ENCODE data around the gene RPL39L. TPM values are rescaled to one million over a fixed set of nuclear protein-coding genes. Genes with fewer than 3 reads are reported as not detected.

The RPL39L gene
- total and polyA plus RNA-seq, 2 of the 4 experiments (the other 2 are of a cell fraction) = 18.1 to 34.6 TPM

DNA sequence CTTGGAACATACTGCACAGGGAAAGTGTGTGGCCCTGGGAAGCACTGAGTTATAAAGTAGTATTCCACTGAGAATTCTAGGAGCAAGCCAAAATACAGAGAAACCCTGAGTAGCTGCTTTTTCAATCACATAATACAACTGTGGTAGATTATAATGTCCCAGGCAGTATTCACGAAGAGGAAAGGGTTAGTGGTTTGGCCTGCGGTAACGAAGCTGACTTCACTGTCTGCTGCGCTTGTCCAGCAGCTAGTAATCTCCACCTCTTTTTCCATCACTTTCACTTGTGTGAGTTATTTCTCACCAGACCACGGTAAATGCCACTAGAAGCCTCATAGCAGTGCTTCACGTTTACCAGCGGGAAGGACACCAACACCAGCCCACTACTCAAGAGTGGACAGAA, 34.4 kb downstream of the RPL39L start:
- no peak overlapping the region for H2AFZ ChIP-seq (replicated peaks; ENCODE audit: low read length, poor library complexity)
- no peak overlapping the region for H4K8ac ChIP-seq (ENCODE audit: low read depth in 2 of 2, low read length in 2 of 2)
- H3K14ac ChIP-seq (replicated peaks; ENCODE audit: low read depth, low read length) = no peak overlapping the region
- TF ChIP-seq MXI1 (IDR thresholded peaks at IDR 0.05; ENCODE audit: borderline replicate concordance, low read depth, low read length) (no peak), CTCF (conservative IDR thresholded peaks at IDR 0.05; ENCODE audit: low read depth, low read length) (no peak), BHLHE40 (IDR thresholded peaks at IDR 0.05; ENCODE audit: low read depth, low read length) (no peak), RAD21 (IDR thresholded peaks at IDR 0.05; ENCODE audit: low read length) (no peak), SMC3 (IDR thresholded peaks at IDR 0.05; ENCODE audit: low read depth, low read length) (no peak), CHD1 (IDR thresholded peaks at IDR 0.05; ENCODE audit: low read depth, low read length) (no peak), USF2 (IDR thresholded peaks at IDR 0.05; ENCODE audit: low read depth, low read length) (no peak), NFE2L2 (IDR thresholded peaks at IDR 0.05; ENCODE audit: low read depth, low read length) (no peak), MAFK (IDR thresholded peaks at IDR 0.05; ENCODE audit: low read depth, low read length) (no peak), CEBPB (IDR thresholded peaks at IDR 0.05; ENCODE audit: low read depth, low read length) (no peak)
- DNase-seq (no peak), ATAC-seq (ENCODE audit: low read depth) (no peak)
- H3K4me2 ChIP-seq (ENCODE audit: low read depth, low read length) = no peak overlapping the region
- BruUV-seq (replicated peaks) = no TSS peak
- WGBS, 2 experiments (ENCODE audit: extremely low coverage in 2 of 2, insufficient read length in 1 of 2) = 100% methylated on average over 1 of the region's 7 CpGs; no CpG with 5 or more reads in 1 of the 2 experiments
- no peak overlapping the region for H2AK5ac ChIP-seq (ENCODE audit: low read depth, low read length)
- H2BK15ac ChIP-seq (ENCODE audit: low read depth, low read length) = no peak overlapping the region
- no peak overlapping the region for H4K91ac ChIP-seq (ENCODE audit: insufficient read depth, low read depth, low read length)
- no peaks in the 10 kb centered on the region for H3K79me1 ChIP-seq (ENCODE audit: low read depth in 1 of 2, low read length in 2 of 2)
- H2BK120ac ChIP-seq (ENCODE audit: low read depth, low read length) = no peak overlapping the region
- no peak overlapping the region for H3K27ac ChIP-seq (ENCODE audit: insufficient read depth, low read length)
- peaks cover 5% of the 10 kb centered on the region for H3K4me1 ChIP-seq (ENCODE audit: control insufficient read depth, insufficient read depth, low read length)
- H3K18ac ChIP-seq (ENCODE audit: low read depth, low read length) = no peak overlapping the region
- H2BK20ac ChIP-seq (ENCODE audit: low read depth, low read length) = no peak overlapping the region
- POLR2A ChIA-PET (ENCODE audit: unreplicated experiment) = no interaction called here
- H3K9me1 ChIP-seq (ENCODE audit: insufficient read depth, low read length) = 0 out of 2 replicates have a peak, but pooled peaks cover 7% of the 10 kb centered on the region
- H3K4me3 ChIP-seq (ENCODE audit: insufficient read depth, low read depth, low read length) = no peak overlapping the region
- no peak overlapping the region for H2AK9ac ChIP-seq (replicated peaks; ENCODE audit: low read depth, low read length, poor library complexity)
- H3K27me3 ChIP-seq (ENCODE audit: control insufficient read depth, insufficient read depth, low read length) = no peaks in the 10 kb centered on the region
- H2BK5ac ChIP-seq (ENCODE audit: low read depth, low read length, poor library complexity, severe bottlenecking) = no peak overlapping the region
- CTCF ChIA-PET = no interaction called here
- no peak overlapping the region for H4K5ac ChIP-seq (ENCODE audit: low read depth, low read length)
- H3K9ac ChIP-seq (ENCODE audit: low read depth, low read length) = no peak overlapping the region
- intact Hi-C loops (cut with micrococcal nuclease) = no loop called here
- no peaks in the 10 kb centered on the region for H4K20me1 ChIP-seq (ENCODE audit: insufficient read depth, low read length)
- in situ Hi-C loops (cut with MboI; ENCODE audit: low sequenced_read_pairs) = no loop called here
- no peak overlapping the region for H3K56ac ChIP-seq (ENCODE audit: extremely low read depth, insufficient read depth, low read length)
- H3K36me3 ChIP-seq (ENCODE audit: control insufficient read depth, insufficient read depth, low read length) = no peaks in the 10 kb centered on the region
- dilution Hi-C loops (cut with HindIII; ENCODE audit: low sequenced_read_pairs, unreplicated experiment) = no loop called here
- no peak overlapping the region for H3K4ac ChIP-seq (ENCODE audit: low read depth, low read length)
- no peak overlapping the region for H3K23ac ChIP-seq (ENCODE audit: low read depth, low read length)
- no peaks in the 10 kb centered on the region for H3K9me3 ChIP-seq (ENCODE audit: control insufficient read depth, insufficient read depth, low read length)

All from IMR-90 (cell line).